Breast epithelium (tissue), 4 donors: ENCODE measurements around the gene SETDB1. TPM values are rescaled to one million over a fixed set of nuclear protein-coding genes. Genes with fewer than 3 reads are reported as not detected.
"Not testable (repeated sequence)": the region's sequence is repeated elsewhere in the genome, so short reads cannot be mapped to it uniquely, and the experiment has no call there.

Experiments used
- DNase-seq, 2 donors: peaks; one replicate each; pipeline ENCODE4 v3.0.0-alpha.2; 2019; ENCODE audit warnings: low spot score in 2 of 2
- H3K27ac ChIP-seq, 2 donors: fragments of 200-600 bp; sonication (generic) in 1 of 2; one replicate each; pipeline ENCODE4 v1.5.1; 2016 to 2019; ENCODE audit warnings: mild to moderate bottlenecking in 1 of 2
- H3K27me3 ChIP-seq, 2 donors: fragments of 200-600 bp; sonication (generic) in 1 of 2; one replicate each; pipeline versions ENCODE4 v1.5.1 to v1.6.0; 2017 to 2019; ENCODE audit warnings: control low read depth in 1 of 2, mild to moderate bottlenecking in 1 of 2
- H3K36me3 ChIP-seq: fragments of 200-600 bp; one replicate; pipeline ENCODE4 v1.5.1; 2019
- H3K4me1 ChIP-seq, 2 donors: fragments of 200-600 bp; sonication (generic); one replicate each; pipeline ENCODE4 v1.5.1; 2016 to 2019; ENCODE audit warnings: control low read depth in 1 of 2
- H3K4me3 ChIP-seq, 3 donors: fragments of 200-600 bp; sonication (generic); 1 replicate in 2 of 3; 2 replicates in 1 of 3; pipeline ENCODE4 v1.5.1; 2016 to 2019; ENCODE audit warnings: mild to moderate bottlenecking in 3 of 3, moderate library complexity in 2 of 3
- H3K9me3 ChIP-seq, 2 donors: fragments of 200-600 bp; sonication (generic) in 1 of 2; one replicate each; pipeline ENCODE4 v1.5.1; 2016 to 2019; ENCODE audit warnings: control low read depth in 1 of 2
- POLR2A ChIP-seq: fragments of 450-650 bp; IDR thresholded peaks from one replicate; pipeline ENCODE4 v1.6.1; 2016; ENCODE audit warnings: antibody characterized with exemption, mild to moderate bottlenecking, moderate library complexity
- POLR2AphosphoS5 ChIP-seq, 3 donors: sonication (generic); formaldehyde crosslinking; IDR thresholded peaks; one replicate each; pipeline ENCODE4 v1.6.1; 2017; ENCODE audit warnings: antibody characterized with exemption in 3 of 3
- intact Hi-C: fragments of 100-400 bp; cut with DNase I; formaldehyde crosslinking; loops from one replicate; pipeline ENCODE4 v1.15.1; 2023; ENCODE audit warnings: low total_unique reads
- total RNA-seq, 3 donors: library from RNA; depleted of rRNA; stranded (reverse); fragments of >200 nt; gene quantifications; one replicate each; pipeline ENCODE4 v1.1.0, GENCODE V29; 2016
- TF ChIP-seq, protein P1 (sequence below), 3 donors: fragments of 450-650 bp; IDR thresholded peaks; one replicate each; pipeline ENCODE4 v1.5.1; 2016 to 2017; ENCODE audit warnings: antibody characterized with exemption in 3 of 3, mild to moderate bottlenecking in 3 of 3, moderate library complexity in 3 of 3

SETDB1 gene
- total RNA-seq, 3 donors from 2014 or later = 33.4 to 44.6 (median 41.0) TPM

DNA sequence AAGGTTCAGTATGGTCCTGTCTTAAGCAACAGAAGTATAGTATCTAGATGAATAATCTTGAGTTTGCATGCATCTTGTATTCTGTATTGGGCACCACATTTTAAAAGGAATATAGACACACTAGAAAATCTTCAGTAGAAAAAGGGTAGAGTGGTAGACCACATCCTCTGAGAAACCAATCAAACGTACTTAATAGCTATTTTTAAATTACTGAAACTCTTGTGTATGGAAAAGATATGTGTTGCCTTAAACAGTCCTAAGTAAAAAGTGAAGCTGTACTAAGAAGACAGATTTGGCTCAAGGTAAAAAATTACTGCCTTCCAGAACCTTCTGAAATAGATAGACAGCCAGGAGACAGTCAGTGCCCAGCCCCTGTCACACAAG is 36.1 kb upstream of the SETDB1 start:
- intact Hi-C loops = no loop called here
- Histone ChIP-seq H3K4me3 (no peak overlapping the region), H3K27ac (no peak overlapping the region), H3K9me3 (no peaks in the 10 kb centered on the region), H3K27me3 (no peaks in the 10 kb centered on the region), H3K4me1 (no peaks in the 10 kb centered on the region), H3K36me3 (no peaks in the 10 kb centered on the region)
- TF ChIP-seq POLR2A (no peak), POLR2AphosphoS5 (IDR thresholded peaks at IDR 0.05) (no peak)
- TF ChIP-seq, protein P1, sequence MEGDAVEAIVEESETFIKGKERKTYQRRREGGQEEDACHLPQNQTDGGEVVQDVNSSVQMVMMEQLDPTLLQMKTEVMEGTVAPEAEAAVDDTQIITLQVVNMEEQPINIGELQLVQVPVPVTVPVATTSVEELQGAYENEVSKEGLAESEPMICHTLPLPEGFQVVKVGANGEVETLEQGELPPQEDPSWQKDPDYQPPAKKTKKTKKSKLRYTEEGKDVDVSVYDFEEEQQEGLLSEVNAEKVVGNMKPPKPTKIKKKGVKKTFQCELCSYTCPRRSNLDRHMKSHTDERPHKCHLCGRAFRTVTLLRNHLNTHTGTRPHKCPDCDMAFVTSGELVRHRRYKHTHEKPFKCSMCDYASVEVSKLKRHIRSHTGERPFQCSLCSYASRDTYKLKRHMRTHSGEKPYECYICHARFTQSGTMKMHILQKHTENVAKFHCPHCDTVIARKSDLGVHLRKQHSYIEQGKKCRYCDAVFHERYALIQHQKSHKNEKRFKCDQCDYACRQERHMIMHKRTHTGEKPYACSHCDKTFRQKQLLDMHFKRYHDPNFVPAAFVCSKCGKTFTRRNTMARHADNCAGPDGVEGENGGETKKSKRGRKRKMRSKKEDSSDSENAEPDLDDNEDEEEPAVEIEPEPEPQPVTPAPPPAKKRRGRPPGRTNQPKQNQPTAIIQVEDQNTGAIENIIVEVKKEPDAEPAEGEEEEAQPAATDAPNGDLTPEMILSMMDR (IDR thresholded peaks at IDR 0.05) = no peak
- DNase-seq = no peak

DNA sequence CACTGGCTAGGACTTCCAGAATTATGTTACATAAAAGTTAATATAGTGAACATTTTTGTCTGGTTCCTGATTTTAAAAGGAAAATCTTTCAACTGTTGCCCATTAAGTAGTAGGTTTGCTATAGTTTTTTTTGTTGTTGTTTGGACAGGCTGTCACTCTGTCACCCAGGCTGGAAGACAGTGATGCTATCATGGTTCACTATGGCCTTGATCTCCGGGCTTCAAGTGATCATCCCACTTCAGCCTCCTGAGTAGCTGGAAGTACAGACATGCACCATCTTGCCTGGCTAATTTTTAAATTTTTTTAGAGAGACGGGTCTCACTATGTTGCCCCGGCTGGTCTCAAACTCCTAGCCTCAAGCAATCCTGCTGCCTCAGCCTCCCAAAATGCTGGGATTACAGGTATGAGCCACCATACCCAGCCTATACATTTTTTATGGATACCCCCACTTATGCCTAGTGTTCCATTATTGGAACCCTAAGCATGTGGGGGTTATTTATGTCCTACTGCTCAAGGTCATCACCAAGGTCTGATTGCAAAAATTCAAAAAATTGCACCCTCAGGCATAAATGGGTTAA is 32.7 kb upstream of the SETDB1 start:
- no peaks in the 10 kb centered on the region for H3K4me1 ChIP-seq
- H3K36me3 ChIP-seq = no peaks in the 10 kb centered on the region
- no peaks in the 10 kb centered on the region for H3K9me3 ChIP-seq
- no peak for TF ChIP-seq POLR2A
- TF ChIP-seq, protein P1 (IDR thresholded peaks at IDR 0.05) = no peak
- TF ChIP-seq POLR2AphosphoS5 (IDR thresholded peaks at IDR 0.05) = no peak
- DNase-seq = no peak
- H3K4me3 ChIP-seq = no peak overlapping the region
- no peak overlapping the region for H3K27ac ChIP-seq
- intact Hi-C loops = no loop called here
- H3K27me3 ChIP-seq = no peaks in the 10 kb centered on the region

DNA sequence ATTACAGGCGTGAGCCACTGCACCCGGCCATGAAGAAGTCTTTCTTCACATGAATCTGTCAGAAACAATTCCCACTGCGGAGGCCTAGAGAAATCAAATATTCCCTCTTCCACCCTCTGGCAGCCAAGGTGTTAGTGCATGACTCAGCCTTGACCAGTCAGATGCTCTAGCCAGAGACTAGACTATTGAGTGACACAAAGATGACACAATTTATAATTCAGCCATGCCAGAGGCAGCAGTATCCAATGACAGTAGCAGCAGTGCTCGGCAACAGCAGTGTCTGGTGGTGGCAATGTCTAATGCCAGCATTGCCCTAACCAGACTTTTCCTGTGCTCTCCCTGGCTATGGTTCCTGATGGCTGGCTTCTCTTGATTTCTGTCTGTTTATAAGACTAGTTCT is 30.5 kb upstream of the SETDB1 start:
- Histone ChIP-seq H3K27ac (no peak overlapping the region), H3K9me3 (no peaks in the 10 kb centered on the region), H3K36me3 (no peaks in the 10 kb centered on the region), H3K27me3 (no peaks in the 10 kb centered on the region), H3K4me1 (no peaks in the 10 kb centered on the region), H3K4me3 (no peak overlapping the region)
- TF ChIP-seq POLR2A (no peak), POLR2AphosphoS5 (IDR thresholded peaks at IDR 0.05) (no peak)
- TF ChIP-seq, protein P1 (IDR thresholded peaks at IDR 0.05) = no peak
- intact Hi-C loops = no loop called here
- no peak for DNase-seq

DNA sequence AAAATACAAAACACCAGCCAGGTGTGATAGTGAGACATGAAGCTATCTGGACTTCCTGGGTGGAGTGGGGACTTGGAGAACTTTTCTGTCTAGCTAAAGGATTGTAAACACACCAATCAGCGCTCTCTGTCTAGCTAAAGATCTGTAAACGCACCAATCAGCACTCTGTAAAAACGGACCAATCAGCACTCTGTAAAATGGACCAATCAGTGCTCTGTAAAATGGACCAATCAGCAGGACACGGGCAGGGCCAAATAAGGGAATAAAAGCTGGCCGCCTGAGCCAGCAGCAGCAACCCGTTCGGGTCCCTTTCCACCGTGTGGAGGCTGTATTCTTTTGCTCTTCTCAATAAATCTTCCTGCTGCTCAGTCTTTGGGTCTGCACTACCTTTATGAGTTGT is 26.4 kb upstream of the SETDB1 start:
- H3K27me3 ChIP-seq, H3K27ac ChIP-seq, H3K9me3 ChIP-seq, H3K4me3 ChIP-seq, H3K4me1 ChIP-seq, DNase-seq, H3K36me3 ChIP-seq: not testable (repeated sequence)
- intact Hi-C loops = loop anchor here (5.0 kb wide), 1 partner anchor 147 kb away; no protein-coding TSS in a partner anchor

DNA sequence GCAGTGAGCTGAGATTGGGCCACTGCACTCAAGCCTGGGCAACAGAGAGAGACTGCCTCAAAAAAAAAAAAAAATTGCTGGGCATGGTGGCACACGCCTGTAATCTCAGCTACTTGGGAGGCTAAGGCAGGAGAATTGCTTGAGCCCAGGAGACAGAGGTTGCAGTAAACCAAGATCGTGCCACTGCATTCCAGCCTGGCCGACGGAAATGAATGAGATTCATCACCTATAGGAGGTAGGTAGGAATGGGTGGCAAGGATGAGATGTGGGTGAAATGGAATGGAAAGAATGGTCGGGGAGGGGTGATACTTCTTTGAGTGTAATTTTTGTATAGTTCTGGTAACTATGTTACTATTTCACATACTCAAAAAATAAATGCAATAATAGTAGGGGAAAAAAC is 23.8 kb upstream of the SETDB1 start:
- H3K27ac ChIP-seq = no peak overlapping the region
- H3K9me3 ChIP-seq = no peaks in the 10 kb centered on the region
- no peaks in the 10 kb centered on the region for H3K4me1 ChIP-seq
- TF ChIP-seq, protein P1 (IDR thresholded peaks at IDR 0.05) = no peak
- no peak for TF ChIP-seq POLR2AphosphoS5 (IDR thresholded peaks at IDR 0.05)
- TF ChIP-seq POLR2A = no peak
- no peaks in the 10 kb centered on the region for H3K27me3 ChIP-seq
- intact Hi-C loops = loop anchor here (5.0 kb wide), 1 partner anchor 150 kb away; no protein-coding TSS in a partner anchor
- no peak overlapping the region for H3K4me3 ChIP-seq
- no peak for DNase-seq
- no peaks in the 10 kb centered on the region for H3K36me3 ChIP-seq

DNA sequence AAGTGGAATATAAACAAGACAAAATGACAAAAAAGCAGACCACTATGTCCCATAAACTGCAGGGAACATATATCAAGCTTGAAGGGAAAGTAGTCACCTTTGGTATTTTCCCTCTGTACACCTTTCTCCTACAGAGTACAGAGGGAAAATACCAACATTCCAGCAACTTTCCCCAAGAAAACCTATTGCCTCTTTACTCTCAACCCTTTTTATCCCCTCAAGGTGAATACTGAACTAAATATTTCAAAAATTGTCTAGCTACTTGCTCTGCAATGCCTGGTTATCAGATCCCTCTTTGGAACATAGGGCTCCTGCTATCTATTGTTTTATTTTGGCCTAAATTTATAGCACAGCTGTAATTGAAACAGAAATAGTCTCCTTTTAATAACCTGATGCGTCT is 23.4 kb upstream of the SETDB1 start:
- intact Hi-C loops = loop anchor here (5.0 kb wide), 1 partner anchor 150 kb away; no protein-coding TSS in a partner anchor
- Histone ChIP-seq H3K27me3 (no peaks in the 10 kb centered on the region), H3K9me3 (no peaks in the 10 kb centered on the region), H3K36me3 (no peaks in the 10 kb centered on the region), H3K4me1 (no peaks in the 10 kb centered on the region), H3K27ac (no peak overlapping the region), H3K4me3 (no peak overlapping the region)
- no peak for DNase-seq
- TF ChIP-seq, protein P1 (IDR thresholded peaks at IDR 0.05) = no peak
- TF ChIP-seq POLR2A (no peak), POLR2AphosphoS5 (IDR thresholded peaks at IDR 0.05) (no peak)
